Tibial nerve (tissue), 4 donors: ENCODE data around the gene CTBP1.

Source experiments
- EP300 ChIP-seq, 2 donors: sonication (generic); formaldehyde crosslinking; IDR thresholded peaks; one replicate each; pipeline ENCODE4 v1.6.1; 2017; ENCODE audit warnings: antibody characterized with exemption in 2 of 2, mild to moderate bottlenecking in 1 of 2
- POLR2A ChIP-seq, 2 donors: fragments of 450-650 bp; IDR thresholded peaks; one replicate each; pipeline ENCODE4 v1.6.1; 2017; ENCODE audit warnings: antibody characterized with exemption in 2 of 2, mild to moderate bottlenecking in 2 of 2, moderate library complexity in 2 of 2
- TF ChIP-seq, protein P1 (sequence below), 5 experiments: fragments of 200-600 bp in 3 of 5; fragments of 450-650 bp in 2 of 5; sonication (generic) in 3 of 5; IDR thresholded peaks; one replicate each; pipeline ENCODE4 v1.5.1; 2016 to 2019; ENCODE audit warnings: antibody characterized with exemption in 5 of 5, mild to moderate bottlenecking in 3 of 5, moderate library complexity in 2 of 5

DNA sequence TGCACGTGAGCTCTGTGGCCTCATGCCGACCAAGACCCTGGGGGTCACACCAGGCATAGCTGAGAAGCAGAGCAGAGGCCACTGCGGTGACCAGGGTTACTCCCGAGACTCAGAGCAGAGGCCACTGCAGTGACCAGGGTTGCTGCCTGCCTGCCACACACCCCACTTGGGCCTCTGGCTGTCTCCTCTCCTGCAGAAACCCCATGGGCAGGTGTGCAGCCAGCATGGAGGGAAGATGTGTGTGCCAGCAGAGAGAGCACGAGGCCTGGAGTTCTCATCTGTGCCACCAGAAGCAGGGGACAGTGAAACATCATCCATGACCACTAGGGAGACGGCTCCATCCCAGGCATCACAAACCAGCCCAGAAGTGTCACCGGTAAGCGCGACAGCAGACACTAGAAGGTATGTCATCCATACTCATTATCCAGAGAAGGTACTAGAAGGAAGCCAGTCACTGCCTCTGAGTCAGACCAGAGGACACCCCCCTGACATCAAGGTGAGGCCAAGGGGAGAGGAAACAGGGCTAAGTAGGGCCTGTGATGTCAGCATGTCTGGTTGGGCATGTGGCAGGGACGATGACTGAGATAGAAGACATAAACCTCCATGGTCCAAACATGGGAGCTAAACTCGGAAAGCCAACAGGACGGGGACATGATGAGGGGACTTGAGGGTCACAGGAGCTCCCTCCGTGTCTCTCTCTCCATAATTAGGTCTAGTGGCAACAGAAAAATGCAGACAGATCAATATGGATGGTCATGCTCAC, 52.3 kb downstream of the CTBP1 start:
- TF ChIP-seq, protein P1, sequence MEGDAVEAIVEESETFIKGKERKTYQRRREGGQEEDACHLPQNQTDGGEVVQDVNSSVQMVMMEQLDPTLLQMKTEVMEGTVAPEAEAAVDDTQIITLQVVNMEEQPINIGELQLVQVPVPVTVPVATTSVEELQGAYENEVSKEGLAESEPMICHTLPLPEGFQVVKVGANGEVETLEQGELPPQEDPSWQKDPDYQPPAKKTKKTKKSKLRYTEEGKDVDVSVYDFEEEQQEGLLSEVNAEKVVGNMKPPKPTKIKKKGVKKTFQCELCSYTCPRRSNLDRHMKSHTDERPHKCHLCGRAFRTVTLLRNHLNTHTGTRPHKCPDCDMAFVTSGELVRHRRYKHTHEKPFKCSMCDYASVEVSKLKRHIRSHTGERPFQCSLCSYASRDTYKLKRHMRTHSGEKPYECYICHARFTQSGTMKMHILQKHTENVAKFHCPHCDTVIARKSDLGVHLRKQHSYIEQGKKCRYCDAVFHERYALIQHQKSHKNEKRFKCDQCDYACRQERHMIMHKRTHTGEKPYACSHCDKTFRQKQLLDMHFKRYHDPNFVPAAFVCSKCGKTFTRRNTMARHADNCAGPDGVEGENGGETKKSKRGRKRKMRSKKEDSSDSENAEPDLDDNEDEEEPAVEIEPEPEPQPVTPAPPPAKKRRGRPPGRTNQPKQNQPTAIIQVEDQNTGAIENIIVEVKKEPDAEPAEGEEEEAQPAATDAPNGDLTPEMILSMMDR (IDR thresholded peaks at IDR 0.05), result no peak
- no peak for TF ChIP-seq POLR2A (IDR thresholded peaks at IDR 0.05)
- TF ChIP-seq EP300 (IDR thresholded peaks at IDR 0.05), result no peak
